ENCODE results near the gene WBP11. TPM values are rescaled to one million over a fixed set of nuclear protein-coding genes. Genes with fewer than 3 reads are reported as not detected.

WBP11 gene
- total RNA-seq, 6 donors from 2014 or later: 18.2 to 45.0 (median 25.3) TPM

GRCh38 chr12:14842315-14842714, 39.0 kb upstream of the WBP11 start:
- H3K4me3 ChIP-seq: peak overlapping the region in 1 of 4 donors; percentile 27
- no peaks in the 10 kb centered on the region for H3K36me3 ChIP-seq
- H3K4me1 ChIP-seq: peaks cover 30 to 58% (median 40%) of the 10 kb centered on the region in 4 donors
- H3K27me3 ChIP-seq: no peaks in the 10 kb centered on the region
- ATAC-seq (ENCODE audit: low FRiP score in 2 of 2): no peak
- DNase-seq: no peak
- H3K9me3 ChIP-seq: no peaks in the 10 kb centered on the region
- 65 to 79% methylated on average over 3 of the region's 3 CpGs for WGBS, 2 donors
- peak overlapping the region; percentile 21 to 79 (median 37) for H3K27ac ChIP-seq
- no peak for TF ChIP-seq POLR2A (IDR thresholded peaks at IDR 0.05)
- TF ChIP-seq EP300 (IDR thresholded peaks at IDR 0.05): no peak
- TF ChIP-seq, protein P1, sequence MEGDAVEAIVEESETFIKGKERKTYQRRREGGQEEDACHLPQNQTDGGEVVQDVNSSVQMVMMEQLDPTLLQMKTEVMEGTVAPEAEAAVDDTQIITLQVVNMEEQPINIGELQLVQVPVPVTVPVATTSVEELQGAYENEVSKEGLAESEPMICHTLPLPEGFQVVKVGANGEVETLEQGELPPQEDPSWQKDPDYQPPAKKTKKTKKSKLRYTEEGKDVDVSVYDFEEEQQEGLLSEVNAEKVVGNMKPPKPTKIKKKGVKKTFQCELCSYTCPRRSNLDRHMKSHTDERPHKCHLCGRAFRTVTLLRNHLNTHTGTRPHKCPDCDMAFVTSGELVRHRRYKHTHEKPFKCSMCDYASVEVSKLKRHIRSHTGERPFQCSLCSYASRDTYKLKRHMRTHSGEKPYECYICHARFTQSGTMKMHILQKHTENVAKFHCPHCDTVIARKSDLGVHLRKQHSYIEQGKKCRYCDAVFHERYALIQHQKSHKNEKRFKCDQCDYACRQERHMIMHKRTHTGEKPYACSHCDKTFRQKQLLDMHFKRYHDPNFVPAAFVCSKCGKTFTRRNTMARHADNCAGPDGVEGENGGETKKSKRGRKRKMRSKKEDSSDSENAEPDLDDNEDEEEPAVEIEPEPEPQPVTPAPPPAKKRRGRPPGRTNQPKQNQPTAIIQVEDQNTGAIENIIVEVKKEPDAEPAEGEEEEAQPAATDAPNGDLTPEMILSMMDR (IDR thresholded peaks at IDR 0.05): no peak
- TF ChIP-seq POLR2AphosphoS5 (IDR thresholded peaks at IDR 0.05): no peak

GRCh38 chr12:14841761-14842160, 38.5 kb upstream of the WBP11 start:
- TF ChIP-seq, protein P1 (IDR thresholded peaks at IDR 0.05): no peak
- TF ChIP-seq EP300 (IDR thresholded peaks at IDR 0.05) (peak in 2 of 4 donors; percentile 31 to 87), POLR2A (IDR thresholded peaks at IDR 0.05) (no peak), POLR2AphosphoS5 (IDR thresholded peaks at IDR 0.05) (peak; percentile 51 to 80)
- no peaks in the 10 kb centered on the region for H3K27me3 ChIP-seq
- WGBS, 2 donors: 40 to 41% methylated on average over 3 of the region's 3 CpGs
- peak in 1 of 2 donors; percentile 48 for DNase-seq
- H3K27ac ChIP-seq: peak overlapping the region; percentile 21 to 79 (median 37)
- ATAC-seq (ENCODE audit: low FRiP score in 2 of 2): peak; percentile 75 to 80
- H3K4me1 ChIP-seq: peaks cover 24 to 54% (median 34%) of the 10 kb centered on the region in 4 donors
- H3K36me3 ChIP-seq: no peaks in the 10 kb centered on the region
- H3K4me3 ChIP-seq: peak overlapping the region in 1 of 4 donors; percentile 27
- no peaks in the 10 kb centered on the region for H3K9me3 ChIP-seq

GRCh38 chr12:14840616-14841015, 37.3 kb upstream of the WBP11 start:
- Histone ChIP-seq H3K9me3 (no peaks in the 10 kb centered on the region), H3K27me3 (no peaks in the 10 kb centered on the region), H3K27ac (peak overlapping the region in 1 of 4 donors; percentile 79), H3K4me1 (peaks cover 19 to 48% (median 23%) of the 10 kb centered on the region in 4 donors), H3K36me3 (no peaks in the 10 kb centered on the region), H3K4me3 (no peak overlapping the region)
- TF ChIP-seq, protein P1 (IDR thresholded peaks at IDR 0.05): no peak
- no peak for TF ChIP-seq EP300 (IDR thresholded peaks at IDR 0.05)
- TF ChIP-seq POLR2A (IDR thresholded peaks at IDR 0.05): no peak
- TF ChIP-seq POLR2AphosphoS5 (IDR thresholded peaks at IDR 0.05): no peak
- WGBS, 2 donors: 78 to 81% methylated on average over 4 of the region's 4 CpGs
- DNase-seq (no peak), ATAC-seq (ENCODE audit: low FRiP score in 2 of 2) (no peak)

DNA sequence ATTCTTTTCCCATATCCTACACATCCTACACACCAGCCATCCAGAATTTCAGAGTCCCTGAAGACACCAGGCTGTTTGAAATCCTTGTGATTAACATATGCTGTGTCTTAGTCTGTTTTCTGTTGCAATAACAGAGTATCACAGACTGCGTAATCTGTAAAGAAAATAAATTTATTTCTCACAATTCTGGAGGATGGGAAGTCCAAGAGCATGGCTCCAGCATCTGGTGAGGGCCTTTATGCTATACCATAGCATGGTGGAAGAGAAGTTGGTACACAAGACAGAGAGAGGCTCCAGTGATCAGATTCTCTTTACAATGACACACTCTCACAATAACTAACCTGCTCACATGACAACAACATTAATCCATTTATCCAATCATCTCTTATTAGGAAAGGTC, 36.0 kb upstream of the WBP11 start:
- no peaks in the 10 kb centered on the region for H3K9me3 ChIP-seq
- H3K27me3 ChIP-seq: no peaks in the 10 kb centered on the region
- no peak for ATAC-seq (ENCODE audit: low FRiP score in 2 of 2)
- no peak overlapping the region for H3K4me3 ChIP-seq
- DNase-seq: no peak
- 96 to 100% methylated on average over 1 of the region's 1 CpG for WGBS, 2 donors
- H3K4me1 ChIP-seq: peaks cover 17 to 46% (median 22%) of the 10 kb centered on the region in 4 donors
- no peak overlapping the region for H3K27ac ChIP-seq
- TF ChIP-seq EP300 (IDR thresholded peaks at IDR 0.05) (no peak), POLR2AphosphoS5 (IDR thresholded peaks at IDR 0.05) (no peak)
- TF ChIP-seq, protein P1 (IDR thresholded peaks at IDR 0.05): no peak
- H3K36me3 ChIP-seq: no peaks in the 10 kb centered on the region
